ENCODE data around the gene SIAE.
A peak's percentile ranks its signal among the peaks of the same experiment; 100 is the strongest.

SIAE gene

GRCh38 chr11:124673333-124674167 lies at the start of gene SIAE, which contains the start of gene SPA17:
Gene SIAE, minus strand, starts transcription at chr11:124673739. Its CDS starts 31 bp downstream, at chr11:124673708.
Gene SPA17, plus strand, starts transcription at chr11:124673904. Its CDS starts 1,361 bp downstream, at chr11:124675265.
- peak; percentile 56 to 82 for DNase-seq (ENCODE audit: low read depth in 1 of 2, low spot score in 1 of 2)

- DNase-seq (ENCODE audit: low read depth in 1 of 2, low spot score in 1 of 2), result no peak
Measured at GRCh38 chr11:124722176-124722575, 48.6 kb upstream of the SIAE start.

GRCh38 chr11:124719534-124719933 lies 46.0 kb upstream of the SIAE start:
- DNase-seq (ENCODE audit: low read depth in 1 of 2, low spot score in 1 of 2), result no peak

- DNase-seq (ENCODE audit: low read depth in 1 of 2, low spot score in 1 of 2), result no peak
Measured at GRCh38 chr11:124718801-124719200, 45.3 kb upstream of the SIAE start.

GRCh38 chr11:124717786-124718651 lies 44.5 kb upstream of the SIAE start:
- DNase-seq (ENCODE audit: low read depth in 1 of 2, low spot score in 1 of 2), result no peak

GRCh38 chr11:124717421-124717785 lies 43.9 kb upstream of the SIAE start:
- no peak for DNase-seq (ENCODE audit: low read depth in 1 of 2, low spot score in 1 of 2)

GRCh38 chr11:124716591-124716990 lies 43.1 kb upstream of the SIAE start:
- no peak for DNase-seq (ENCODE audit: low read depth in 1 of 2, low spot score in 1 of 2)

GRCh38 chr11:124712392-124712791 lies 38.9 kb upstream of the SIAE start:
- DNase-seq (ENCODE audit: low read depth in 1 of 2, low spot score in 1 of 2), result no peak

- DNase-seq (ENCODE audit: low read depth in 1 of 2, low spot score in 1 of 2), result no peak
Measured at GRCh38 chr11:124707829-124708228, 34.3 kb upstream of the SIAE start.

- DNase-seq (ENCODE audit: low read depth in 1 of 2, low spot score in 1 of 2), result no peak
Measured at GRCh38 chr11:124700028-124700427, 26.5 kb upstream of the SIAE start.

GRCh38 chr11:124699547-124699946 lies 26.0 kb upstream of the SIAE start:
- no peak for DNase-seq (ENCODE audit: low read depth in 1 of 2, low spot score in 1 of 2)

GRCh38 chr11:124693142-124693541 lies 19.6 kb upstream of the SIAE start:
- no peak for DNase-seq (ENCODE audit: low read depth in 1 of 2, low spot score in 1 of 2)

GRCh38 chr11:124682443-124682842 lies 8.9 kb upstream of the SIAE start:
- DNase-seq (ENCODE audit: low read depth in 1 of 2, low spot score in 1 of 2), result no peak

- DNase-seq (ENCODE audit: low read depth in 1 of 2, low spot score in 1 of 2), result no peak
Measured at GRCh38 chr11:124681421-124681820, 7.9 kb upstream of the SIAE start.

GRCh38 chr11:124678416-124678815 lies 4.9 kb upstream of the SIAE start:
- DNase-seq (ENCODE audit: low read depth in 1 of 2, low spot score in 1 of 2), result no peak

- DNase-seq (ENCODE audit: low read depth in 1 of 2, low spot score in 1 of 2), result no peak
Measured at GRCh38 chr11:124676386-124676785, 2.8 kb upstream of the SIAE start.

- no peak for DNase-seq (ENCODE audit: low read depth in 1 of 2, low spot score in 1 of 2)
Measured at GRCh38 chr11:124674571-124674970, 1.0 kb upstream of the SIAE start.

- DNase-seq (ENCODE audit: low read depth in 1 of 2, low spot score in 1 of 2), result no peak
Measured at GRCh38 chr11:124674168-124674517, 604 bp upstream of the SIAE start.

GRCh38 chr11:124672536-124673215 lies 863 bp downstream of the SIAE start:
- no peak for DNase-seq (ENCODE audit: low read depth in 1 of 2, low spot score in 1 of 2)

- DNase-seq (ENCODE audit: low read depth in 1 of 2, low spot score in 1 of 2), result no peak
Measured at GRCh38 chr11:124670732-124671131, 2.8 kb downstream of the SIAE start.

GRCh38 chr11:124669193-124669592 lies 4.3 kb downstream of the SIAE start:
- peak in 1 of 2 donors; percentile 36 for DNase-seq (ENCODE audit: low read depth in 1 of 2, low spot score in 1 of 2)

GRCh38 chr11:124667601-124668000 lies 5.9 kb downstream of the SIAE start:
- DNase-seq (ENCODE audit: low read depth in 1 of 2, low spot score in 1 of 2), result no peak
